ENCODE measurements around the gene NWD2.
"Not testable (repeated sequence)": the region's sequence is repeated elsewhere in the genome, so short reads cannot be mapped to it uniquely, and the experiment has no call there.

The NWD2 gene

GRCh38 chr4:37244583-37245390 lies at the start of gene NWD2:
TSS of gene NWD2 (plus strand) at chr4:37244743. CDS start at chr4:37245068, 325 bp downstream.
- H3K36me3 ChIP-seq, result no peaks in the 10 kb centered on the region
- peaks cover 26% of the 10 kb centered on the region for H3K9me3 ChIP-seq
- no peak within 1 kb of the TSS for H3K9ac ChIP-seq
- no peaks in the 10 kb centered on the region for H3K27me3 ChIP-seq
- H3K4me2 ChIP-seq, result no peak within 1 kb of the TSS
- H4K20me1 ChIP-seq, result no peaks in the 10 kb centered on the region
- H3K27ac ChIP-seq, result no peak within 1 kb of the TSS
- TF ChIP-seq Cebpa-rat (IDR thresholded peaks at IDR 0.05), result no peak
- no peak within 1 kb of the TSS for H3K4me3 ChIP-seq
- H3K4me1 ChIP-seq, result no peaks in the 10 kb centered on the region

GRCh38 chr4:37197899-37198298 lies 46.6 kb upstream of the NWD2 start:
- no peaks in the 10 kb centered on the region for H3K36me3 ChIP-seq
- H4K20me1 ChIP-seq, result no peaks in the 10 kb centered on the region
- no peaks in the 10 kb centered on the region for H3K4me1 ChIP-seq
- no peak for TF ChIP-seq Cebpa-rat (IDR thresholded peaks at IDR 0.05)
- no peak overlapping the region for H3K4me3 ChIP-seq
- H3K27ac ChIP-seq, result no peak overlapping the region
- H3K9ac ChIP-seq, result no peak overlapping the region
- H3K9me3 ChIP-seq, result 0 out of 2 replicates have a peak, but pooled peaks cover under 1% of the 10 kb centered on the region
- H3K27me3 ChIP-seq, result no peaks in the 10 kb centered on the region
- no peak overlapping the region for H3K4me2 ChIP-seq

- not testable (repeated sequence) for H3K27me3 ChIP-seq, H3K4me1 ChIP-seq, H4K20me1 ChIP-seq, H3K4me3 ChIP-seq, H3K27ac ChIP-seq, H3K36me3 ChIP-seq, H3K9ac ChIP-seq, H3K4me2 ChIP-seq
- peaks cover 29% of the 10 kb centered on the region for H3K9me3 ChIP-seq
These were observed 39.8 kb upstream of the NWD2 start for GRCh38 chr4:37204740-37205139.

- Histone ChIP-seq H3K9ac (no peak overlapping the region), H3K4me2 (no peak overlapping the region), H4K20me1 (no peaks in the 10 kb centered on the region), H3K9me3 (no peaks in the 10 kb centered on the region), H3K27ac (no peak overlapping the region), H3K4me1 (no peaks in the 10 kb centered on the region), H3K4me3 (no peak overlapping the region), H3K27me3 (no peaks in the 10 kb centered on the region), H3K36me3 (no peaks in the 10 kb centered on the region)
- no peak for TF ChIP-seq Cebpa-rat (IDR thresholded peaks at IDR 0.05)
These were observed 28.3 kb upstream of the NWD2 start for GRCh38 chr4:37216209-37216608.

GRCh38 chr4:37219242-37219641 lies 25.3 kb upstream of the NWD2 start:
- Histone ChIP-seq H4K20me1 (no peaks in the 10 kb centered on the region), H3K27me3 (no peaks in the 10 kb centered on the region), H3K27ac (no peak overlapping the region), H3K4me3 (no peak overlapping the region), H3K9me3 (no peaks in the 10 kb centered on the region), H3K36me3 (no peaks in the 10 kb centered on the region), H3K9ac (no peak overlapping the region), H3K4me2 (no peak overlapping the region), H3K4me1 (no peaks in the 10 kb centered on the region)
- TF ChIP-seq Cebpa-rat (IDR thresholded peaks at IDR 0.05), result no peak

- no peaks in the 10 kb centered on the region for H3K36me3 ChIP-seq
- no peaks in the 10 kb centered on the region for H4K20me1 ChIP-seq
- TF ChIP-seq Cebpa-rat (IDR thresholded peaks at IDR 0.05), result no peak
- H3K4me1 ChIP-seq, result no peaks in the 10 kb centered on the region
- H3K27ac ChIP-seq, result no peak overlapping the region
- H3K9ac ChIP-seq, result no peak overlapping the region
- no peaks in the 10 kb centered on the region for H3K9me3 ChIP-seq
- no peaks in the 10 kb centered on the region for H3K27me3 ChIP-seq
- H3K4me2 ChIP-seq, result no peak overlapping the region
- H3K4me3 ChIP-seq, result no peak overlapping the region
These were observed 24.6 kb upstream of the NWD2 start for GRCh38 chr4:37219990-37220389.

- H3K27me3 ChIP-seq, result no peaks in the 10 kb centered on the region
- H3K4me2 ChIP-seq, result no peak overlapping the region
- H3K36me3 ChIP-seq, result no peaks in the 10 kb centered on the region
- no peaks in the 10 kb centered on the region for H4K20me1 ChIP-seq
- no peak overlapping the region for H3K27ac ChIP-seq
- no peak overlapping the region for H3K9ac ChIP-seq
- TF ChIP-seq Cebpa-rat (IDR thresholded peaks at IDR 0.05), result no peak
- H3K4me3 ChIP-seq, result no peak overlapping the region
- no peaks in the 10 kb centered on the region for H3K4me1 ChIP-seq
- H3K9me3 ChIP-seq, result no peaks in the 10 kb centered on the region
These were observed 23.9 kb upstream of the NWD2 start for GRCh38 chr4:37220685-37221084.

GRCh38 chr4:37223732-37224131 lies 20.8 kb upstream of the NWD2 start:
- Histone ChIP-seq H3K27ac (no peak overlapping the region), H3K4me1 (no peaks in the 10 kb centered on the region), H3K9me3 (no peaks in the 10 kb centered on the region), H3K9ac (no peak overlapping the region), H3K36me3 (no peaks in the 10 kb centered on the region), H3K4me3 (no peak overlapping the region), H3K4me2 (no peak overlapping the region), H4K20me1 (no peaks in the 10 kb centered on the region), H3K27me3 (no peaks in the 10 kb centered on the region)
- TF ChIP-seq Cebpa-rat (IDR thresholded peaks at IDR 0.05), result no peak

- Histone ChIP-seq H3K27ac (no peak overlapping the region), H3K9ac (no peak overlapping the region), H3K4me3 (no peak overlapping the region), H3K27me3 (no peaks in the 10 kb centered on the region), H4K20me1 (no peaks in the 10 kb centered on the region), H3K9me3 (no peaks in the 10 kb centered on the region), H3K4me1 (no peaks in the 10 kb centered on the region), H3K4me2 (no peak overlapping the region), H3K36me3 (no peaks in the 10 kb centered on the region)
- TF ChIP-seq Cebpa-rat (IDR thresholded peaks at IDR 0.05), result no peak
These were observed 19.7 kb upstream of the NWD2 start for GRCh38 chr4:37224854-37225253.

GRCh38 chr4:37225778-37226177 lies 18.8 kb upstream of the NWD2 start:
- Histone ChIP-seq H3K4me3 (no peak overlapping the region), H3K4me2 (no peak overlapping the region), H3K9ac (no peak overlapping the region), H3K4me1 (no peaks in the 10 kb centered on the region), H4K20me1 (no peaks in the 10 kb centered on the region), H3K36me3 (no peaks in the 10 kb centered on the region), H3K27me3 (no peaks in the 10 kb centered on the region), H3K9me3 (no peaks in the 10 kb centered on the region), H3K27ac (no peak overlapping the region)
- TF ChIP-seq Cebpa-rat (IDR thresholded peaks at IDR 0.05), result no peak

GRCh38 chr4:37232315-37232714 lies 12.2 kb upstream of the NWD2 start:
- Histone ChIP-seq H3K9me3 (no peaks in the 10 kb centered on the region), H3K4me2 (no peak overlapping the region), H3K4me1 (no peaks in the 10 kb centered on the region), H3K36me3 (no peaks in the 10 kb centered on the region), H4K20me1 (no peaks in the 10 kb centered on the region), H3K9ac (no peak overlapping the region), H3K27me3 (no peaks in the 10 kb centered on the region), H3K27ac (no peak overlapping the region), H3K4me3 (no peak overlapping the region)
- no peak for TF ChIP-seq Cebpa-rat (IDR thresholded peaks at IDR 0.05)
